GM13977 (cell line): ENCODE data around the gene NPLOC4.

Source experiments
- DNase-seq: peaks from one replicate; pipeline ENCODE4 v3.0.0; 2012; ENCODE audit warnings: low spot score
- CTCF ChIP-seq: IDR thresholded peaks from 2 replicates; pipeline ENCODE4 v1.5.1; 2012; ENCODE audit warnings: mild to moderate bottlenecking, control low read depth; ENCODE audit not compliant: insufficient read depth; ENCODE audit errors: extremely low read depth, missing control alignments
- in situ Hi-C: fragments of 300-500 bp; cut with MboI; formaldehyde crosslinking; loops from one replicate; pipeline ENCODE4 v1.12.0; 2022; ENCODE audit warnings: low sequenced_read_pairs, low pct_unique_long_range_greater_than_20kb, mixed read lengths, inconsistent platforms; ENCODE audit not compliant: unreplicated experiment

The NPLOC4 gene

GRCh38 chr17:81563861-81564586 lies 72.9 kb downstream of the NPLOC4 start:
- no peak for DNase-seq
- no peak for TF ChIP-seq CTCF

GRCh38 chr17:81561494-81561885 lies 75.4 kb downstream of the NPLOC4 start:
- in situ Hi-C loops: no loop called here
- no peak for DNase-seq
- no peak for TF ChIP-seq CTCF

More at GRCh38 chr17:81563861-81564586, 72.9 kb downstream of the NPLOC4 start:
- in situ Hi-C loops: no loop called here

GRCh38 chr17:81558941-81559806 lies 77.7 kb downstream of the NPLOC4 start:
- TF ChIP-seq CTCF: no peak
- no peak for DNase-seq
- in situ Hi-C loops: no loop called here

DNA sequence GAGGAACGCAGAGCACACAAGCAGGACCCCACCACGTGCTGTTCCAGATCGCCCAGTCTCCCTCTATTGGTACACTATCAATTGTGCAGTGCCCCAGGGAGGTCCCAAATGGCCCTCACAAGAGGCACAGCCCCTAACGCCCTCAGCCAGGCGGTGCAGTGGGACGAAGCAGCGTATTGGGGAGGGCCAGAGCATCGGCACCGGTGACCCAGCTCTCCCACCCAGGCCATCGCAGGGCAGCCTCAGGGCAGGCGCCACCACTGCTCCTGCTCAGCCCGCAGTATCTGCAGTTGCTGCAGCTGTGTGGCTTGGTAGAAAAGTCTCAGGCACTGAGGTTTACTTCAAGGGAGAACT lies 78.8 kb downstream of the NPLOC4 start:
- no peak for DNase-seq
- in situ Hi-C loops: no loop called here
- no peak for TF ChIP-seq CTCF

DNA sequence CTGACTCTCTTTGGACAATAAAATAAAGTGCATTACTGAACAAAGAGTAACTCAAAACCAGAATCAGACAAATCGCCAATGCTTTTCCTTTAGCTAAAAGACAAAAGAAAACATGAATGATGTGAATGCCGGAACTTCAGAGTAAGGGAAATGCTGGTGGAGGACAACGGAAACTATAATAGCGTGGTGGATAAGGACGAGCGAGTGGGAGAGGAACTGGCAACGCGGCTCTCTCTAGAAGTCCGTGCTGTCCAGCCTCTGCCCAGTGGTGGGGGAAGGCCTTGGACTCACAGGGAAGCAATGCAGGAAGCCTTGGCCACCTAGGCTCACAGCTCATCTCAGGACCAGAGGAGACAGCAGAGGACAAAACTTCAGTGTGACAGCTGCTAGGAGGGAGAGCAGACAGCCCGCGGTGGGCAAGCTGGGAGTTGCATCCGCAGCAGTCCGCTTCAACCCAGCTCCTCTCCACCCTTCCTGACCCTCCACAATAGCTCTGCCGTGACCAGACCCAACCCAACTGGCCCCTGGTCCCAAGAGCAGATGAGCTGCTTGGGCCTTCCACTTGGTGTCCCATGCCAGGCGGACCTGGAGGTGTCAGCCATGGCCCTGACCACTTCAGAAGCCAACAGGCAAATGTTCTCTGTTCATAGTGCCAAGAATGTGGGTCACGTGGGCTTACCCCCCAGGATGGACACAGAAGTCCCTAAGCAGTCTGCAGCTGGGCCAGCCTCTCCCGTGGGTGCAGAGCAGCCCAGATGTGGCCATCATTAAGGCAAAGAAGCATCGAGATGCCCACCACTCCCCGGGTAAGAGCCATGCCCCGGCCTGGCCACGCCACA lies 79.4 kb downstream of the NPLOC4 start:
- no peak for TF ChIP-seq CTCF
- in situ Hi-C loops: no loop called here
- DNase-seq: no peak

DNA sequence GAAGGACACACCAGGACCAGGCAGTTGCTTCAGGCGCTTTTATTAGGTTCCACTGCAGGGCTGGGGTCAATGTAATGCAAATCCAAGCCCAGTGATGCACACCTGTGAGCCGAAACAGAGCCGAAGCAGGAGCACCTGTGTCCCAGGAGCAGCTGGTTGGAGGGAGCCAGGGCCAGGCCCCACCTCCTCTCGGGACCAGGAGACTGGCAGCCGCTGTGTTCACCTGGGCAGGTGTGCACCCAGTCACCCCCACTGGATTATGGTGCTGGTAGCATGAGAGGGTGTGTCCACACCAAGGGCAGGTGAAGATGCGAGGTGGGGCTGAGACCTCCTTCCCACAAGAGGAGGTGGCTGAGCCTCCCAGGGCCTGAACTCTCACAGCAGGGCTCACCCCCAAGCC lies 80.0 kb downstream of the NPLOC4 start:
- in situ Hi-C loops: no loop called here
- no peak for TF ChIP-seq CTCF
- DNase-seq: no peak
